GM19099 (cell line): ENCODE data around the gene LRR1.

Experiments
- POLR2A ChIP-seq: IDR thresholded peaks from 3 replicates; pipeline ENCODE4 v1.6.1; 2011; ENCODE audit warnings: low read depth; ENCODE audit not compliant: insufficient read length; ENCODE audit errors: extremely low read depth

Gene LRR1

DNA sequence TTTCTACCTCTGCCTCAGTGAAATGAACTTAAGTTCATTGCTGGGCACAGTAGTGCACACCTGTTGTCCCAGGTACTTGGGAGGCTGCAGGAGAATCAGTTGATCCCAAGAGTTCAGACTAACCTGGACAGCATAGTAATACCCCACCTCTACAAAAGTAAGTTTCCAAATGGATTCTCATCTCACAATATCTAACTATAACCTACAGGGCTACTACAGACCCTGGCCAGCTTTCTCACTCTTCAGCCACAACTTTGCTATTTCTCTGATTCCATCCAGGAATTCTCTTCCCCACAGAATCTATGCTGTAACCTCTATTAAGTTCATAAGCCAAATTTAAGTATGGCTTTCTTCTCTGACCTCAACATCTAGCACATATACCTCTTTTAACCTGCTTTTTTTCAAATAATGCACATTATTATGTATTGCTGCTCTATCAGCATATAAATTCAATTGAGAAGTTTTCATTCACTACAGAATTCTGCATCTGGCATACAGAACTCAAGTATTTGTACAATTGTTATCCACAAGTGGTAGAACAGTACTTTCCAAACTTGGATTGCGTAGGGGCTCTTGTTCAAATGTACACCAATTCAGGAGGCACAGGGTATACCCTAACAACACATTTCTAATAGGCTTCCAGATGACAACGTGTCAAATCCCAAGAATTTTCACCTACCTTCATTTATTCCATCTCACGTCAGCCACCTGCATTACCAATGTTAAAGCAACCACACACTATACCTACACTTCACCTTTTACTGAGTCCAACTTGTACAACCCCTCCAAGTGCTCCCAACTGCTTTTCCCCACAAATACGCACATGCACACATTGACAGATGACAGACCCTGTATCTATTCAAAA is 16.4 kb upstream of the LRR1 start:
- peak; percentile 30 for TF ChIP-seq POLR2A

DNA sequence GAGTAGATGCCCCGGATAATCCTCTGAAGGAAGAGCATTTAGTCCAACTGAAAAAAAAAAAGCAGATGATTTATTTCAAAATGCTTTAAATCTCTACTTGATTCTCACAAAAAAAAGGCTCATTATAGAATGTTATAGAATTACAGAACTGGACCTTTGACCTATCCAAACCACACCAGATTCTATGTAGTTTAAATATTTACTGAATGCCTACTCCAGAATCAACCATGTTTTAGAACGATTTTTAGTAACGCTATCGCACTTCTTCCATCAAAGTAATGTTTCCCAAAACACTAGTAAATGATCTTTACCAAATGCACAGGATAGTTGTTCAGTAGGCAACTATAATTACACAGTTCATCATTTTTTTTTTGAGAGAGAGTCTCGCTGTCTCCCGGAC is 15.1 kb upstream of the LRR1 start:
- no peak for TF ChIP-seq POLR2A

DNA sequence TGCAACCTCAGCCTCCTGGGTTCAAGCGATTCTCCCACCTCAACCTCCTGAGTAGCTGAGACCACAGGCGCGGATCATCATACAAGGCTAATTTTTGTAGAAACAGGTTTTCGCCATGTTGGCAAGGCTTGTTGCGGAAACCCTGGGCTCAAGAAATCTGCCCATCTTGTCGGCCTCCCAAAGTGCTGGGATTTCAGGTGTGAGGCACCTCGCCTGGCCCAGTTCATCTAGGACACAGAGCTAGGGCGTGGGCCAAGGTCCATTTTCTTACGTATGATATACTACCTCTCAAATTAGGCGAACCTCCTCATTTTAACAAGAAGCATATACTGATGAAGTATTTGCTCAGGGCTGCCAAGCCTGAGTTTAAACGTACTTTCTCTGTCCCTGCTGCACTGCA is 14.7 kb upstream of the LRR1 start:
- peak; percentile 23 for TF ChIP-seq POLR2A

DNA sequence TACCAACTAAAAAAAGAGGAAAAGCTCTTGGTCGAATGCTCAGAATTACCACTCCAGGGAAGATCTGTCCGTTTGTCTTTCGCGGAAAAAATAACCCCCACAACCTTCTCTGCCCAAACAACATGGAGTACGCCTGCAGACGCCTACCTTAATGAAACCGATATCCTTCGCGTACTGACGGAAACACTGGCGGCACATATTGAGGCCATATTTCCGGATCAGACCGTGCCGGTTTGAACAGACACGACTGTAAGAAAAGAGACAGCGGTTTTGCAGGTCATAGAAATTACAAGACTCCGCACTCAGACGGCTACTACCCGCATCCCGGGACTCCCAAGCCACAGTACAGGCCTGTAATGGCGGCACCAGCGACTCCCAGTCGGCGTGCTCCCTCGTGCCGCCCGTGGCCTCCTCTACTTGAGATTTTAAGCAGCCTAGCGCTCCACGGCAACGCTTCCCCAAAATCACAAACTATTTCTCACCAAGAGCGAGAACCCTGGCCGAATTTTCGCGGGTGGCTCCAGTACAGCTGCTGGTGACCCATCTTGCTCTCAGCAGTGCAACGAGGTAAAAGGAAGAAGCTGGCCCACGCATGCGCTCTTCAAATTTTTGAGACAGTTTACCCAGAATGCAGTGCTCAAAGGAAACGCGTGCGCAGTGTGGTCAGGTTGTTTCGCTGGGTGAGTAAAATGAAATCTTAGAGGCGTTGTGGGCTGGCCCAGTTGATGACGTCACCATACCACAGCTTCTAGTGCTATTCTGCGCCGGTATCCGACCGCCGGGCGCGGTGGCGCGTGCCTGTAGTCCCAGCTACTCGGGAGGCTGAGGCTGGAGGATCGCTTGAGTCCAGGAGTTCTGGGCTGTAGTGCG is 12.7 kb upstream of the LRR1 start, which contains the start of gene RPS29:
Gene RPS29 (minus strand): TSS at position 578 of the 870 bp plus-strand sequence. CDS start 34 bp downstream, at position 544.
- TF ChIP-seq POLR2A: peak; percentile 95

DNA sequence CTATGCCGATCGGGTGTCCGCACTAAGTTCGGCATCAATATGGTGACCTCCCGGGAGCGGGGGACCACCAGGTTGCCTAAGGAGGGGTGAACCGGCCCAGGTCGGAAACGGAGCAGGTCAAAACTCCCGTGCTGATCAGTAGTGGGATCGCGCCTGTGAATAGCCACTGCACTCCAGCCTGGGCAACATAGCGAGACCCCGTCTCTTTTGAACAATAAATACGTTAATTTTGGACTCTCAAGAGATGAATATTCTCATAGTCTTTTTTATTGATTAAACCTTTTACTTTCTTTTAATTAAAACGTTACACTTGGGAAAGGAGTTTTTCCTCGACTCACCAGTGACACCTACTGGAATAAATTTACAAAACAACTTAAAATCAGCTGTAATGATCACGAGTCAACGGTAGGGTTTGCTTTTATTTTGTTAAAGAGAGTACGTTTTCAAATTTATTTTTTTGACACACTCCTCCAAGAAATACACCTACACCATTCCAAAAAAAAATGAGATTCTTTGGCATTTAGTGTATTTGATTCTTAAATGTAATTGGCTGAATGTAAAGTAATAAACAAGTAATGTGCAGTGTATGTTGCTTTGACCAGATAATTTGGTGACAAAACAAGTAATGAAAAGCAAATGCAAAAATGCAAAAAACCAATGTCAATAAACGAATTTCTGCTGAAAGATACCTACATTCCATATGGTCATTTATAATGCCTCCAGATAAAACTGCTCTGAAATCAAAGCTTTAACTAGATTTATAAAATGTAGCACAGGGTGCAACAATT is 11.9 kb upstream of the LRR1 start:
- TF ChIP-seq POLR2A: no peak

DNA sequence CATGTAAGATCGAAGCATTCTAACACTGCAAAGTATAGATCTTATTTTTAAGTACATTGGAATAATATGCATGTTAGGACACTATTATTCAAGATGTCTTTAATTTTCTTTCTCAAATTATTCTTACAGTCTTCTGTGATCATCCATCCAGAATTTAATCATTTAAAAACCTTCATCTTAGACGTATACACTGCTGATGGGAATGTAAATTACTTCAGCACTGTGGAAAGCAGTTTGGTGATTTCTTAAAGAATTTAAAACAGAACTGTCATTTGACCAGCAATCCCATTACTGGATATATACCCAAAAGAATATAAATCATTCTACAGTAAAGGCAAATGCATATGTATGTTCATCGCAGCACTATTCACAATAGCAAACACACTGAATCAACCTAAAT is 9.4 kb upstream of the LRR1 start:
- TF ChIP-seq POLR2A: no peak

DNA sequence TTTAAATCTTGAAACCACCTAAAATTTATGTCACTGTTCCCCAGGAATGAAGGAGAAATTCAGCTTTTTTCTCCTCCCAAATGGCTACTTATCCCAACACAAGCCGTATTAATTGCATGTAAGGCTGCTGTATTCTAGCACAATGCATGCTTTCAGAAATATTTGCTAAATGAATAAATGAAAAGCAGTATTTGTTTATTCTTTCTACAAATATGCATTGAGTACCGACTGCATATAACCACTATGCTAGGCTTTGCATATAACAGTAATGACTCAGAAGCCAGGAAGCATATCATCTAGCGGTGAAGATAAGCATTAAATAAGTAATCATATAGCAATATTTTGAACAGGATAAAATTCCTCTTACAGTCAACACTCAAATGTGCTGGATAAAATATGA is 5.7 kb upstream of the LRR1 start:
- no peak for TF ChIP-seq POLR2A

DNA sequence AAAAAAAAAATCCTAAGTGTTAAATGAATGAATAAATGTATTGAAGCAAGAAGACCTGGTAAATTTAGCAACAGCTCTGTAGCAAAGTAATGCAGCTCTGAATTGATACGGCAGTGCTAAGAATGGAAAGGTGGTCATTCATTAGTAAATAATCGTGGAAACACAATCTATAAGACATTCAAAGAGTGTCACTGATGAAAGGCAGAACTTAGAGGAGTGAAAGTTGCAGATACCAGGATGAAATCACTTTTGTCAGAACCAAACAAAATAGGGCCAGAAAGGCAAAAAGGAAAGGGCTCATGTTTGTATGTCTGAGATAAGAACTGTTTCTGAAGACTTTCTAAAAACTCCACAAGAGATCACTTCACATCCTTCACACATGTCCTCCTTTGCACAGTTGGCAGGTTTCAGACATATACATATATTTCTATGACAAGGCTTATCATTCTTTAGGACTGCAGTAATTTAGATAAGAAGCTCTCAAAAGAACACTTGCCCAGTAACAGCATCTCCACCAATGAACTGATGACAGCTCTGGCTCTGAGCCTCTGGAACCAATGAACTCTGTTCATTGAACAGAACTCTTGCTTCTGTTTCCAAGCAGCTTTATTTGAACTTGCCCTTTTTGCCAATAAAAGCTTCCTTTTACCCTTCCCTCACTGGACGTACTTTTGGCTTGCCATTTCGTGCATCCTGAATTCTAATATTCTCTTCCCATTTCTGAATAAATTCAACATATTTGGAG is 4.2 kb upstream of the LRR1 start:
- TF ChIP-seq POLR2A: no peak

DNA sequence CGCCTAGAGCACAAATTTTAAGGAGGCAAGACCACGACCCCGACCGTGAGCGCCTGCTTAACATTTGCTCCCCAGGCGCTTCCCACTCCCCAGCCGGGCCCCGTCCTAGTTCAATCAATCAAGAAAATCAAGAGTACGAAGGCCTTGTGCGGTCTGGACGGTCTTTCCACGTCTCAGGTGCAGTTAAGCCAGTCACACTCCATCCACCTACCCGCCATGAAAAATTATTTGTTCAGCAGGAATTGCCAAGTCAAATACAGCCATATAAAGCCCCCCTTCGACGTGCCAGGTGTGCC is 603 bp upstream of the LRR1 start:
- TF ChIP-seq POLR2A: no peak

DNA sequence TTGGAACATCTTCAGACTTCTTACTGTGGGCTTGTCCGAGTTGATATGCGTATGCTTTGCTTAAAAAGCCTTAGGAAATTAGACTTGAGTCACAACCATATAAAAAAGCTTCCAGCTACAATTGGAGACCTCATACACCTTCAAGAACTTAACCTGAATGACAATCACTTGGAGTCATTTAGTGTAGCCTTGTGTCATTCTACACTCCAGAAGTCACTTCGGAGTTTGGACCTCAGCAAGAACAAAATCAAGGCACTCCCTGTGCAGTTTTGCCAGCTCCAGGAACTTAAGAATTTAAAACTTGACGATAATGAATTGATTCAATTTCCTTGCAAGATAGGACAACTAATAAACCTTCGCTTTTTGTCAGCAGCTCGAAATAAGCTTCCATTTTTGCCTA is 8.8 kb downstream of the LRR1 start:
- no peak for TF ChIP-seq POLR2A

DNA sequence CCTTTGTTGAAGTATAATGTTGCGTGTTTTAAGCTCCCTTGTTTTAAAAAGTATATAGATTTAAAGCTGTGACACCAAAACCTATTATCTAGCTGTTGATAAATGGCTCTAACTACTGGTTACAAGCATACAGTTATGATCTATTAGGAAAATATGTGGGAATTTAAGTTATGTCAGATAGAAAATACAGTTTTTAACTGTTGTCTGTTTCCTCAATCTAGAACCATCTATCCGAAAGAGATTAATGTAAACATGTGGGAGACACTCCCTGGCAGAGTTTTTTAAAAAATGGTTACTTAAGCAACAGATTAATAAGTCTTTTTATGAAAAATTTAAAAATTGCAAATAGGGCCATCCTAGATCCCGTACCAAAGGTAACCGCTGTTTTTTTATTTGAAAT is 13.5 kb downstream of the LRR1 start:
- TF ChIP-seq POLR2A: no peak

DNA sequence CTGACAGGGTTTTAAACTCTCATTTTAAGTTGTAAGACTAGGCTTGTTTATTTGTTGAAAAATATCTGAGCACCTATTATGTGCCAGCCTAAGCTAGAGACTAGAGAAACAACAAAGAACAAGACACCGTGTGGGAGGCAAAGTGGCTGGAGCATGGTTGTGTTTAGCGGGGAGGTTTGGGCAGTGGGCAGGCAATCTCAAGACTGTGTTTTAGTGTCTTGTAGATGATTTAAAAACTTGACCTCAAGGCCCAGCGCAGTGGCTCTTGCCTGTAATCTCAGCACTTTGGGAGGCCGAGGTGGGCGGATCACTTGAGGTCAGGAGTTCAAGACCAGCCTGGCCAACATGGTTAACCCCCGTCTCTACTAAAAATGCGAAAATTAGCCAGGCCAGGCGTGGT is 13.9 kb downstream of the LRR1 start:
- no peak for TF ChIP-seq POLR2A

DNA sequence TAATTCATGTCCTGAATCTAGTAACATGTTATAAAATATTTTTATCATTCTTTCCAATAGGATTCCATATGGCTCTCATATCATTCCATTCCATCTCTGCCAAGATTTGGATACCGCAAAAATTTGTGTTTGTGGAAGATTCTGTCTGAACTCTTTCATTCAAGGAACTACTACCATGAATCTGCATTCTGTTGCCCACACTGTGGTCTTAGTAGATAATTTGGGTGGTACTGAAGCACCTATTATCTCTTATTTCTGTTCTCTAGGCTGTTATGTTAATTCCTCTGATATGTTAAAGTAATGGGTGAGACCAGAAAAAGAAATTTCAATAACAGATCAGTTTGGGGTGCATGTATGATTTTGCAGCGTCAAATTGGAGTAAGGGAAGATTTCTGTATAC is 15.5 kb downstream of the LRR1 start:
- no peak for TF ChIP-seq POLR2A

DNA sequence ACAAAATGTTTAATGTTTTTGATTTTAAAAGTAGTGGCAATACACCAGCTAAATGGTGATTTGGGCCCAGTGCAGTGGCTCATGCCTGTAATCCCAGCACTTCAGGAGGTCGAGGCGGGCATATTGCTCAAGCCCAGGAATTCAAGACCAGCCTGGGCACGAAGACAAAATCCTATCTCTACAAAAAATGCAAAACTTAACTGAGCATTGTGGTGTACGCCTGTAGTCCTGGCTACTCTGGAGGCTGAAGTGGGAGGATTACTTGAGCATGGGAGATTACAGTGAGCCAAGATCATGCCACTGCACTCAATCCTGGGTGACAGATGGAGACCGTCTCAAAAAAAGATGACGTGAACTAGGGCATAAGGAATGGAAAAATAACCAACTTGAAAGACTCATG is 17.0 kb downstream of the LRR1 start:
- TF ChIP-seq POLR2A: no peak
